Measurements from ENCODE around the gene OTOS. TPM values are rescaled to one million over a fixed set of nuclear protein-coding genes. Genes with fewer than 3 reads are reported as not detected.

OTOS gene
- total RNA-seq, 2 donors from 2014 or later = not detected

- no peak overlapping the region for H3K4me3 ChIP-seq
- H3K27me3 ChIP-seq (replicated peaks; ENCODE audit: insufficient read depth) = no peaks in the 10 kb centered on the region
- 56% methylated on average over 12 of the region's 12 CpGs for WGBS
- TF ChIP-seq POLR2AphosphoS5 (IDR thresholded peaks at IDR 0.05) (no peak), CTCF (IDR thresholded peaks at IDR 0.05) (no peak)
- no peak overlapping the region for H3K27ac ChIP-seq
- intact Hi-C loops (cut with DNase I) = no loop called here
- H3K9me3 ChIP-seq = no peaks in the 10 kb centered on the region
- peaks cover 0 to 15% of the 10 kb centered on the region in 2 donors for H3K36me3 ChIP-seq
- H3K4me1 ChIP-seq (replicated peaks) = no peaks in the 10 kb centered on the region
- DNase-seq (ENCODE audit: low spot score) = no peak
Measured at GRCh38 chr2:240128608-240129145, 11.8 kb downstream of the OTOS start.

- intact Hi-C loops (cut with DNase I) = no loop called here
- no peak overlapping the region for H3K27ac ChIP-seq
- H3K4me3 ChIP-seq = no peak overlapping the region
- no peak for DNase-seq (ENCODE audit: low spot score)
- no peaks in the 10 kb centered on the region for H3K9me3 ChIP-seq
- no peaks in the 10 kb centered on the region for H3K27me3 ChIP-seq (replicated peaks; ENCODE audit: insufficient read depth)
- TF ChIP-seq POLR2A (IDR thresholded peaks at IDR 0.05) (no peak), POLR2AphosphoS5 (IDR thresholded peaks at IDR 0.05) (no peak), CTCF (IDR thresholded peaks at IDR 0.05) (no peak)
- H3K36me3 ChIP-seq = peaks cover 0 to 15% of the 10 kb centered on the region in 2 donors
- 85% methylated on average over 16 of the region's 16 CpGs for WGBS
- no peaks in the 10 kb centered on the region for H3K4me1 ChIP-seq (replicated peaks)
Measured at GRCh38 chr2:240127911-240128607, 12.4 kb downstream of the OTOS start.

- intact Hi-C loops (cut with DNase I) = no loop called here
- TF ChIP-seq POLR2AphosphoS5 (IDR thresholded peaks at IDR 0.05) = no peak
- TF ChIP-seq CTCF (IDR thresholded peaks at IDR 0.05) = no peak
- TF ChIP-seq POLR2A (IDR thresholded peaks at IDR 0.05) = no peak
- 81% methylated on average over 7 of the region's 7 CpGs for WGBS
- no peaks in the 10 kb centered on the region for H3K4me1 ChIP-seq (replicated peaks)
- no peak for DNase-seq (ENCODE audit: low spot score)
- no peak overlapping the region for H3K27ac ChIP-seq
- no peak overlapping the region for H3K4me3 ChIP-seq
- no peaks in the 10 kb centered on the region for H3K27me3 ChIP-seq (replicated peaks; ENCODE audit: insufficient read depth)
- H3K36me3 ChIP-seq = peaks cover 0 to 15% of the 10 kb centered on the region in 2 donors
- H3K9me3 ChIP-seq = no peaks in the 10 kb centered on the region
Measured at GRCh38 chr2:240127191-240127750, 13.2 kb downstream of the OTOS start.

- 97% methylated on average over 10 of the region's 10 CpGs for WGBS
- TF ChIP-seq POLR2A (IDR thresholded peaks at IDR 0.05) (no peak), CTCF (IDR thresholded peaks at IDR 0.05) (no peak), POLR2AphosphoS5 (IDR thresholded peaks at IDR 0.05) (no peak)
- intact Hi-C loops (cut with DNase I) = no loop called here
- no peak overlapping the region for H3K27ac ChIP-seq
- DNase-seq (ENCODE audit: low spot score) = no peak
- no peaks in the 10 kb centered on the region for H3K9me3 ChIP-seq
- no peak overlapping the region for H3K4me3 ChIP-seq
- H3K4me1 ChIP-seq (replicated peaks) = no peaks in the 10 kb centered on the region
- H3K36me3 ChIP-seq = peaks cover 0 to 12% of the 10 kb centered on the region in 2 donors
- no peaks in the 10 kb centered on the region for H3K27me3 ChIP-seq (replicated peaks; ENCODE audit: insufficient read depth)
Measured at GRCh38 chr2:240126731-240127130, 13.7 kb downstream of the OTOS start.

GRCh38 chr2:240125742-240126141 lies 14.7 kb downstream of the OTOS start:
- no peak for DNase-seq (ENCODE audit: low spot score)
- intact Hi-C loops (cut with DNase I) = no loop called here
- no peak for TF ChIP-seq CTCF (IDR thresholded peaks at IDR 0.05)
- H3K36me3 ChIP-seq = peaks cover 0 to 9% of the 10 kb centered on the region in 2 donors
- no peaks in the 10 kb centered on the region for H3K4me1 ChIP-seq (replicated peaks)
- H3K27me3 ChIP-seq (replicated peaks; ENCODE audit: insufficient read depth) = no peaks in the 10 kb centered on the region
- no peaks in the 10 kb centered on the region for H3K9me3 ChIP-seq
- 93% methylated on average over 14 of the region's 14 CpGs for WGBS
- no peak overlapping the region for H3K27ac ChIP-seq
- no peak overlapping the region for H3K4me3 ChIP-seq

All from prostate gland (tissue), 2 donors.